GM21576 (cell line): Measurements from ENCODE around the gene ADAMTS15.

Experiments
- ATAC-seq: cut with Tn5 transposase; IDR thresholded peaks from one replicate; pipeline ENCODE4 v1.9.1; 2021; ENCODE audit warnings: mild to moderate bottlenecking, moderate library complexity; ENCODE audit not compliant: unreplicated experiment

The ADAMTS15 gene, protein sequence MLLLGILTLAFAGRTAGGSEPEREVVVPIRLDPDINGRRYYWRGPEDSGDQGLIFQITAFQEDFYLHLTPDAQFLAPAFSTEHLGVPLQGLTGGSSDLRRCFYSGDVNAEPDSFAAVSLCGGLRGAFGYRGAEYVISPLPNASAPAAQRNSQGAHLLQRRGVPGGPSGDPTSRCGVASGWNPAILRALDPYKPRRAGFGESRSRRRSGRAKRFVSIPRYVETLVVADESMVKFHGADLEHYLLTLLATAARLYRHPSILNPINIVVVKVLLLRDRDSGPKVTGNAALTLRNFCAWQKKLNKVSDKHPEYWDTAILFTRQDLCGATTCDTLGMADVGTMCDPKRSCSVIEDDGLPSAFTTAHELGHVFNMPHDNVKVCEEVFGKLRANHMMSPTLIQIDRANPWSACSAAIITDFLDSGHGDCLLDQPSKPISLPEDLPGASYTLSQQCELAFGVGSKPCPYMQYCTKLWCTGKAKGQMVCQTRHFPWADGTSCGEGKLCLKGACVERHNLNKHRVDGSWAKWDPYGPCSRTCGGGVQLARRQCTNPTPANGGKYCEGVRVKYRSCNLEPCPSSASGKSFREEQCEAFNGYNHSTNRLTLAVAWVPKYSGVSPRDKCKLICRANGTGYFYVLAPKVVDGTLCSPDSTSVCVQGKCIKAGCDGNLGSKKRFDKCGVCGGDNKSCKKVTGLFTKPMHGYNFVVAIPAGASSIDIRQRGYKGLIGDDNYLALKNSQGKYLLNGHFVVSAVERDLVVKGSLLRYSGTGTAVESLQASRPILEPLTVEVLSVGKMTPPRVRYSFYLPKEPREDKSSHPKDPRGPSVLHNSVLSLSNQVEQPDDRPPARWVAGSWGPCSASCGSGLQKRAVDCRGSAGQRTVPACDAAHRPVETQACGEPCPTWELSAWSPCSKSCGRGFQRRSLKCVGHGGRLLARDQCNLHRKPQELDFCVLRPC

DNA sequence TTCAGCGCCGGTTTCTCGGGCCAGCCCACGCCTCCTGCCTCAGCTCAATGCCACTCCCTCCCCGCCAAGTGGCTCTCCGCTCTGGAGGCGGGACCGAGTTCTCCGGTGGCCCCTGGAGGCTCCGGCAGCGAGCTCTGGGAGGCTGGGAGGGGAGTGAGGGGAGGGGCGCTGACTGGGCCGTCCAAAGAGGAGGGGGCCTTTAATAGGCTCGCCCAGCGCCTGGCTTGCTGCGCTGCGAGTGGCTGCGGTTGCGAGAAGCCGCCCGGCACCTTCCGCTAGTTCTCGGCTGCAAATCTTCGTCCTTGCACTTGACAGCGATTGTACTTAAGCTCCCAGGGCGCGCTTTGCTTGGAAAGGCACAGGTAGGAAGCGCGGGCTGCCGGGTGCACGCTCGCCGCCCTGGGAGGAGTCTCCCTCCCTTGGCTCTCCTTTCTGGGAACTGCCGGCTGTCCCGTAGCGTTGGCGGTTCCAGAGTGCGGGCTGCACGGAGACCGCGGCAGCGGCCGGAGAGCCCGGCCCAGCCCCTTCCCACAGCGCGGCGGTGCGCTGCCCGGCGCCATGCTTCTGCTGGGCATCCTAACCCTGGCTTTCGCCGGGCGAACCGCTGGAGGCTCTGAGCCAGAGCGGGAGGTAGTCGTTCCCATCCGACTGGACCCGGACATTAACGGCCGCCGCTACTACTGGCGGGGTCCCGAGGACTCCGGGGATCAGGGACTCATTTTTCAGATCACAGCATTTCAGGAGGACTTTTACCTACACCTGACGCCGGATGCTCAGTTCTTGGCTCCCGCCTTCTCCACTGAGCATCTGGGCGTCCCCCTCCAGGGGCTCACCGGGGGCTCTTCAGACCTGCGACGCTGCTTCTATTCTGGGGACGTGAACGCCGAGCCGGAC, at the start of gene ADAMTS15:
ADAMTS15 (plus strand) TSS at position 230 of the 894 bp plus-strand sequence; CDS start at position 559, 329 bp downstream.
- peak; percentile 59 for ATAC-seq

DNA sequence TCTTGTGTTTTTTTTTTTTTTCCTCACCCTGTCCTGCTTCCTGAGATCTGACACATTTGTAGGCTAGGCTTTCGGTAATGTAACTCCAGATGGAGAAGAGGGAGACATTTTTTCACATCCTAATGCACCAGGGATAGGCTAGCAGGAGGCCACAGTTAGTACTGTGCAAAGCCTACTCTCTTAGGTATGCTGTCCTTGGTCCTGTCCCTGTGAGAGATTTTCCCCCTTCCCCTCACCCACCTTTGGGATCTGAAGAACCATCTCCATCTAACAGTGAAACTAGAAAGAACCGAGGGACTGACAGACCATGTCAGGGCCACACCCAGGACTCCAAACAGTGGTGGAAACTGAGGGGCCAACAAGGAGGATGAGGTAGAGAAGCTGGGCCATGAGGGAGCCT, 49.2 kb upstream of the ADAMTS15 start:
- ATAC-seq: no peak

DNA sequence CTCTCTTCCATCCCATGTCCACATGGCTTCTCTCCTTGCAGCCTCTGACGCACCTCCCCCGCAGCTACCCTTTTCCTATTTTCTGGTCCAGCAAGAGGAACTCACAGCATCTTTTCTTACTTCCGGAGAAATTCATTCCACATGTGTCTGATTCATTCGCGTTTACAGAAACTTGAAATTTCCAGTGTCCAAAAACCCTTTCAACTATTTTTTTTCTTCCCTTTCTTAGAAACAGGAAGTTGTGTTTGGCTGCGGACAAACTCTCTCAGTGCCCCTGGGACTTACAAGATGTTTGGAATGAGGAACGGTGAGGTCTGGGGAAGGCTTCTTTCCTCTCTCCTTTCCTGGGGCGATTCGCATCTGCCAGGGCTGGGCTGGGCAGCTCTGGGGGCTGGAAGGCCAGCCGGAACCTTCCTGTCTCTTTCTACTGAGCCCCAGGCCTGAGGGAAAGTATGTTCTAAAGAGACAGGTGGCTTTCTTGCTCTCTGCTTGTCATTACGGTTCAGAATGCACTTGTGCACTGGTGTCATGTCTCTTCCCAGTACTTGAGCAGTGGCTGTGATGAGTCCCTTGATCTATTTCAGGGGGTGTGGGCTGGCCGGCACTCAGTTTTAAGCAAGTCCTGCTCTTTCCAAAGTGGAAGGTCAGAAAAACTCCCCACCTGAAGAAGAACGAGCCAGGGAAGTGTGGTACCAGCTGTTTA, 47.5 kb upstream of the ADAMTS15 start:
- ATAC-seq: no peak

GRCh38 chr11:130402570-130402969, 45.9 kb upstream of the ADAMTS15 start:
- no peak for ATAC-seq

GRCh38 chr11:130403271-130403804, 45.1 kb upstream of the ADAMTS15 start:
- no peak for ATAC-seq

- ATAC-seq: no peak
Observed at GRCh38 chr11:130403967-130404366, 44.5 kb upstream of the ADAMTS15 start.

GRCh38 chr11:130404727-130405126, 43.7 kb upstream of the ADAMTS15 start:
- ATAC-seq: no peak

- ATAC-seq: no peak
Observed at GRCh38 chr11:130405428-130405827, 43.0 kb upstream of the ADAMTS15 start.

DNA sequence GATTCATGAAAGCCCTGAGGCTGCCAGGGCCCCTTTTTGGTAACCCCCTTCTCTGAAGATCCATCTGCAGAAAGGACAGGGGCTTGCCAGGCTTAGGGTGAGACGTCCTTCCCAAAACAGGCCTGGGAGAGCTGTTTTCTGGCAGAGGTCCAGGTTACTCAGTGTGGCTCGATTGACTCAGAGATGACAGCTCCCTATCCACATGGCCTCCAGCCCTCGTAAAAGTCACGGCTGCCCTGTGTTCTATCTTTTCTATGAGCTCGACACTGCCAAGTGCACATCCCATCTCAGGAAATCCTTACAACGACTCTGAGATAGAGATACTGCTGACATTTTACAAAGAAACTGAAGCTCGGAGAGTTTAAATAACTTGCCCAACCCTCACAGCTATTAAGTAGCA, 40.5 kb upstream of the ADAMTS15 start:
- no peak for ATAC-seq

DNA sequence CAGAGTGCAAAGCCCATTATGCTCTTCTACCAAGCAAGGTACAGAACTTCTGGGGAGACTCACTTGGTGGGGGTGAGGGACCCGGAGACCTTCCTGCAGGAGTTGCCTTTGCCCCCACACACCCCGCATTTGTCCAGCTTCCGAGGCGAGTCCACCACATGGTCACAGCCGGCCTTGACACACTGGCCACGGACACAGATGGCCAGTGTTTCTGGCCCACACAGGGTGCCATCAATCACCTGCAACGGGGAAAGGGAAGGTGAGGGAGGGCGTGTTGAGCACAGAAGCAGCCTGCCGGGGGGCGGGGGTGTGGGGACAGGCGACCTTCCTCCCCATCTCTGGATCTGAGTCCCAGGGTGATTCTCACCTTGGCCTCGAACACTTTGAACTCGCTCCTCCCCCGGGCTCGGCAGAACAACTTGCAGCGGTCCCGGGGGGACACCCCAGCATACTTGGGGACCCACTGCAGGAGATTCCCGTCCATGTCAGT, 40.0 kb upstream of the ADAMTS15 start:
- no peak for ATAC-seq

DNA sequence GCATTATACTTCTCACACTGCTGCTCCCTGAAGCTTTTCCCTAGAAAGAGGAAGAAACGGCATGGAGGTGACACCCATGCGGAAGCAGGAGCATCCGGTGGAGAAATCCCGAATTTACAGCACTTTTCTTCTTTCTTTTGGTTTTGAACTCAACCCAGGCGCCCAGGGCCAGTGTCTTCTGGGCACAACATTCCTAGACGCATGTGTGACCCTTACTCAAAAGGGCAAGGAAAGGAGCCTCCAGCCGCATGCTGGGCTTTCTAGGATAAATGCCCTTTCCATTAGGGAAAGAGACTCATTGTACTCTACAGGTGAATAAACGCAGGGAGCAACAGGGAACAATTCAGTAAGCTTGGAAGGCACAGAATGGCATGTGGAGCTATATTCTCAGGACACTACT, 39.5 kb upstream of the ADAMTS15 start:
- ATAC-seq: no peak

DNA sequence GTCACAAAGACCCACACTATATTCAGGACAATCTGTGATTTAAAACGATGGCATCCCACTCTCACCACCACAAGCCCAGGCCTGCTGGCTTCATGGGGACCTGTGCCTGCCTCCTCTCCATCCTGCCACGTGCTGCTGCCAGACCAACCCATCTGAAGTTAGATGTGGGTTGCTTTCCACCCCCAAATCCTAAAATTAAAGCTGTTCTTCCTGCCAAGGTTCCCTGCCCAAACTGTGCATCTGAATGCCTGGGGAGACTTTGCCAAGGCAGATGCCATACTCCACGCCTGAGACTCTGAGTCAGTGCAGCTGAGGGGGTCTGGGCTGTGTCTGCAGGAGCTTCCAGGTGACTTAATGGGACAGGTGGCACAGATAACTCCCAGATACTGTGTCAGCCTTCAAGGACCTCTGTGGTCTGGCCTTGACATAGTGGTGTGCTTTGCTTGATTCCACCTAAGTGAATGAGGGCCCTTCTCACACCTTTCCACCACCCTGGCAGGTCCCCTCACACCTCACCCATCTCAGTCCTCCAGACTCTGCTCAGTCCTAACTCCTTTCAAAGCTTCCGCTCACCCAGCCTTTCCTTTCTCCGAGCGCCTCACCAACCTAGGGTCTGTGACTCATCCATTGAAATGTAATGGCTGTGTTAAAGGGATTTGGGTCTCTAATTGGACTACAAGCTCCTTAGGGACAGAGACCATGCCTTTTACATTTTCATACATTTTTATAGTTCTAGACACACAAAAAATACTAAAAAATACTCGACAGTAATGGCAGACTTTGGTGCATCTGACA, 38.7 kb upstream of the ADAMTS15 start:
- ATAC-seq: no peak

DNA sequence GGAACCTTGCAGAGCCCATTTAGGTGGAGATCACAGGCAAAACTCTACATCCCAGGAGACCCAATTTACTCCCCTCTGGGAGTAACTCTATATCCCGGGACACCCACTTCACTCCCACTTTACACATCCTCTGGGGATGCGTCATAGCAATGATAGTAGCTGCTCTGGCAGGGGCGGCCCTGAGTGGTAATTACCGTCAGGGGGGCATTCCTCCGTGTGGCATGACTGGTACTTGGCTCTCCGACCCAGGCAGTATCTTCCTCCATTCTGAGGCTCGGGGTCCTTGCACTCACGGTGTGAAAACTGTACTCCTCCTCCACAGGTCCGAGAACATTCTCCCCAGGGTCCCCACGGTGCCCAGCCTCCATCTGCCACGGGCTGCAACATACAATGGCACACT, 37.2 kb upstream of the ADAMTS15 start:
- no peak for ATAC-seq

DNA sequence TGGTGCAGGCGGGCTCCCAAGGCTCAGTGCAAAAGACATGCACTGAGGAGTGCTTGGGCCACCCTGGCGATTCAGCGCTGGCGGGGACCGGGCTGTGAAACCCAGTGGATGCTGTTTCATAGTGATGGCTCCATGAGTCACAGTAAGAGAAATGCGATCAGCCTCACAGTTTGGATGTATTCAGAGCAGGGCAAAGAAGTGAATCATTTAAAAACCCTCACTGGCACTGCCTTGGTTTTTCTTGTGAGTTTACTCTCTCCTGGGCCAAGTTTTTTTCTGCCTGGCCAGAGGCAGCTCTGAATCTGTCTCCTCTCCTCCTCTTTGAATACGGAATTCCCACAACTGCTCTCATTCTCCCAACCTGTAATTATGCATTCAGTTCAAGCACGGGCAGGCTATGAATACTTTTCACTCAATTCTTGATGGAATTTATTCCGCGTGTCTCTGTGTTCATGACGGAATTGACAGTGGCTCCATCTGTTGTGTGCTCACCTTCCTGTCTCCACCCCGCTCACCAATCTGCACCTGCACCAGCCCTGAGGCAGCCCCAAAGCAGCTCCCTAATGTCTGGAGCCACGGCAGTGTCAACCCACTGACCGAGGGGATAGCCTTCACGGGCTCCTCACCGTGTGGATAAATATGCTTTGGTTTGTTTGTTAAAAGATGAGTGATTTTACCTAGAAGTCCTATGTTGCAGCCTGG, 34.9 kb upstream of the ADAMTS15 start:
- ATAC-seq: no peak

- ATAC-seq: no peak
Observed at GRCh38 chr11:130414107-130415080, 34.1 kb upstream of the ADAMTS15 start.

GRCh38 chr11:130415731-130416529, 32.5 kb upstream of the ADAMTS15 start:
- no peak for ATAC-seq
